ENCODE results near the gene TFF1. TPM values are rescaled to one million over a fixed set of nuclear protein-coding genes. Genes with fewer than 3 reads are reported as not detected.

The TFF1 gene
- total RNA-seq, 2 experiments from 2014 or later = not detected

DNA sequence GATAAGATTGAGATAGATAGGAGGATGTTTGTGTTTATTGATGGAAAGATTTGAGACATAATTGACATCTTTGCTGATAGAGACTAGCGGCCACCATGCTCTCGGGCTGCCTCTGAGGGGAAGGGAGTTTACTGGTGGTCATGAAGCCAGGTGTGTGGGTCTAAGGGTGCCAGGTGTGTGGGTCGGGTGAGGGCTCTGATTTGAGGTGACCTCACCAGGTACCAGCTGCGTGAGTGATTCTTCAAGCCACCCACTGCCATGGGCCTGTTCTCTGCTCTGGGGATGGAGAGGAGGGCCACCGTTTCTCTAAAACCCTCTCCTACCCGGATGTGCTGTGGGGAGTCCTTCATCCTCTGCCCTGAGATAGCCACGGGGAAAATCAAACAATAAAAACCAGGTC is 40.5 kb upstream of the TFF1 start:
- ATAC-seq (ENCODE audit: low read depth) (no peak), DNase-seq (peak; percentile 23)
- Mint-ChIP-seq H3K27me3 (no peaks in the 10 kb centered on the region), H3K9me3 (peaks cover 3% of the 10 kb centered on the region), H3K4me3 (peak overlapping the region; percentile 98), H3K4me1 (peaks cover 41% of the 10 kb centered on the region), H3K27ac (peak overlapping the region; percentile 98), H3K36me3 (peaks cover 39% of the 10 kb centered on the region)
- POLR2A ChIA-PET = interaction anchor here (0.6 to 6.7 kb wide), 3 partner anchors 14 to 110 kb away, joined by 3 to 182 read pairs (median 4); no protein-coding TSS in a partner anchor

GRCh38 chr21:42406201-42406621 is 39.9 kb upstream of the TFF1 start:
- peak; percentile 60 for ATAC-seq (ENCODE audit: low read depth)
- H3K4me3 Mint-ChIP-seq = peak overlapping the region; percentile 98
- H3K36me3 Mint-ChIP-seq = peaks cover 44% of the 10 kb centered on the region
- H3K27me3 Mint-ChIP-seq = no peaks in the 10 kb centered on the region
- POLR2A ChIA-PET = interaction anchor here (1.0 to 6.7 kb wide), 2 partner anchors 13 to 15 kb away, joined by 4 to 182 read pairs; no protein-coding TSS in a partner anchor
- peaks cover 6% of the 10 kb centered on the region for H3K9me3 Mint-ChIP-seq
- peaks cover 47% of the 10 kb centered on the region for H3K4me1 Mint-ChIP-seq
- peak; percentile 65 for DNase-seq
- H3K27ac Mint-ChIP-seq = peak overlapping the region; percentile 98

DNA sequence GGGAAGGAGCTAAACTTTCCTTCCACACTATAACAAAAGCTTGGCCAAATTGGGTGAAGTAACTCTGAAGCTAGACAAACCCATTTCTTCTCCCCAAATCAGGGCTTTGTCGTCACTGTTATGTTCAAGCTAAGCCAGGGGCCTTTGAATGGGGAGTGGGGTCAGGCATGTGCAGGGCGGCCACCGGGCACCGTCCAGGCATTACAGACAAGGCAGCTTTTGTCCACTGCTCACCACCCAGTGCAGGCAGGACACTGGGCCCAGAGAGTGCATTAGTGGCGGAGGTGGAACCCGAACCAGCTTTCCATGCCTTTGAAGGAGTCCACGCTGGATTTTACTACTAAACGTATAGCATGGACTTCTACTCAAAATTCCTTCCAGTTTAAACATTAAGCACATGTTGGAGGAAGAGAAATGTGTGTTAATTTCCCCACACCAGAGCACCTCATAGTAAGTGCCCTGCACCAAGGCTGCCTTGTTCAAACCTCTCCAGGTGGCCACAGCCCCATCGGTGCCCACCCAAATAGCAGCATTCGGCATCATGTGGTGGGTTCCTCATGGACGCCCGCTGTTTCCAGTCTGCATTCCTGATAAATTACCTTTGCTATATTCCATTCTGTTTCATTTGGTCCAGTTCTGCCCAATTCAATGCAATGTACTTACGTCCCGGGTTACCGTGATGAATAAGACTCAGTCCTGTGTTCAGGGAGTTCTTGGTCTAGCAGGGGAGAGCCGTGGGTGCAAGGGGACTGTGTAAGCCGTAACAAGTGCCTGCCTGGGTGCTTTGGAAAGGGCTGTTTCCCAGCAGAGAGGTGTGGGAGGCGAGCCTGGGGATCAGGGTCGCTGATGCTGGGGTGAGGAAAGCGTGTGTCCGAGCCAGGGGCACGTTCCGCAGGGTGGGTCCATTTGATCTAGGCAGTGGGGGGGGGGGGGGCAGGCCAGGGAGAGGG is 39.0 kb upstream of the TFF1 start:
- Mint-ChIP-seq H3K27me3 (no peaks in the 10 kb centered on the region), H3K9me3 (peaks cover 6% of the 10 kb centered on the region), H3K27ac (peak overlapping the region; percentile 98), H3K36me3 (peaks cover 44% of the 10 kb centered on the region), H3K4me1 (peaks cover 50% of the 10 kb centered on the region), H3K4me3 (peak overlapping the region; percentile 98)
- POLR2A ChIA-PET = interaction anchor here (0.6 to 6.7 kb wide), 11 partner anchors 8 to 342 kb away, joined by 3 to 182 read pairs (median 7); partner anchors contain the start of gene TFF1
- ATAC-seq (ENCODE audit: low read depth) (no peak), DNase-seq (peak; percentile 39)

GRCh38 chr21:42404539-42404938 is 38.2 kb upstream of the TFF1 start:
- ATAC-seq (ENCODE audit: low read depth) (peak; percentile 4), DNase-seq (no peak)
- Mint-ChIP-seq H3K36me3 (peaks cover 41% of the 10 kb centered on the region), H3K4me1 (peaks cover 49% of the 10 kb centered on the region), H3K27ac (peak overlapping the region; percentile 98), H3K27me3 (no peaks in the 10 kb centered on the region), H3K4me3 (peak overlapping the region; percentile 98), H3K9me3 (peaks cover 6% of the 10 kb centered on the region)
- POLR2A ChIA-PET = interaction anchor here (0.6 to 6.7 kb wide), 16 partner anchors 9 to 341 kb away, joined by 3 to 182 read pairs (median 5); partner anchors contain the start of gene TFF1

- peak within 1 kb of the TSS; percentile 98 for H3K4me3 Mint-ChIP-seq
- peaks cover 37% of the 10 kb centered on the region for H3K36me3 Mint-ChIP-seq
- peak; percentile 69 for ATAC-seq (ENCODE audit: low read depth)
- peaks cover 6% of the 10 kb centered on the region for H3K9me3 Mint-ChIP-seq
- peak within 1 kb of the TSS; percentile 98 for H3K27ac Mint-ChIP-seq
- peak; percentile 76 for DNase-seq
- H3K27me3 Mint-ChIP-seq = no peaks in the 10 kb centered on the region
- peaks cover 50% of the 10 kb centered on the region for H3K4me1 Mint-ChIP-seq
- POLR2A ChIA-PET = interaction anchor here (0.7 to 6.7 kb wide), 22 partner anchors 10 to 340 kb away, joined by 3 to 182 read pairs (median 4); partner anchors contain the start of genes PDE9A and TFF1
Observed at GRCh38 chr21:42403611-42404231, 37.4 kb upstream of the TFF1 start, which contains the start of gene UBASH3A. UBASH3A (plus strand) TSS chr21:42403902; CDS start chr21:42403946, 44 bp downstream.

DNA sequence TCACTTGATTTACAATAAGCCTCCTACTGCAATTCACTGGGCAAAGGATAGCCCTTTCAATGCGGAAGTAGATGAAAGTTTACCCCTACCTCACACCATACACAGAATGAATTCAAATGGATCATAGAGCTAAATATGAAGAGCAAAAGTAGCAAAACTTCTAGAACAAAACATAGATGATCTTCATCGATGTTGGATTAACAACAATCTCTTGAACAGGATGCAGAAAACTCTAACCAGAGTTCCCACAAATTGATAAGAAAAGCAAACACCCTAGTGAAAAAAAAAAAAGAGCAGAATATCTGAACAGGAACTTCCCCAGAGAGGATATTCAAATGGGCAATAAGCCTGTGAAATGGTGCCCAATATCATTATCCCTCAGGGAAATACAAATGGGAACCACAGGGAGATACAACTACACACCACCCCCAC is 35.5 kb upstream of the TFF1 start:
- ATAC-seq (ENCODE audit: low read depth) = no peak
- H3K4me3 Mint-ChIP-seq = peak overlapping the region; percentile 74
- peak overlapping the region; percentile 89 for H3K27ac Mint-ChIP-seq
- DNase-seq = no peak
- no peaks in the 10 kb centered on the region for H3K27me3 Mint-ChIP-seq
- peaks cover 29% of the 10 kb centered on the region for H3K36me3 Mint-ChIP-seq
- H3K9me3 Mint-ChIP-seq = peaks cover 6% of the 10 kb centered on the region
- POLR2A ChIA-PET = interaction anchor here (3.9 to 6.7 kb wide), 2 partner anchors 9 to 19 kb away, joined by 53 to 182 read pairs; no protein-coding TSS in a partner anchor
- H3K4me1 Mint-ChIP-seq = peaks cover 50% of the 10 kb centered on the region

DNA sequence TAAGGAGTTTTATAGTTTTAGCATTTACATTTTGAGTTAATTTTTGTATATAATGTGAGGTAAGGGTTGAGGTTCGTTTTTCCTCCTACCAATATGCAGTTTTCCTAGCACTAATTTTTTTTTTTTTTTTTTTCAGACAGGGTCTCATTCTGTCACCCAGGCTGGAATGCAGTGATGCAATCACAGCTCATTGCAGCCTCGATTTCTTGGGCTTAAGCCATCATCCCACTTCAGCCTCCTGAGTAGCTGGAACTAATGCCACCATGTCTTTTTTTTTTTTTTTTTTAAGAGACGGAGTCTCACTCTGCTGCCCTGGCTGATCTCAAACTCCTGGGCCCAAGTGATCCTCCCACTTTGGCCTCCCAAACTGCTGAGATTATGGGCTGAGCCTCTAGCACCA is 34.8 kb upstream of the TFF1 start:
- H3K4me3 Mint-ChIP-seq = peak overlapping the region; percentile 10
- H3K27ac Mint-ChIP-seq = peak overlapping the region; percentile 89
- ATAC-seq (ENCODE audit: low read depth) (no peak), DNase-seq (no peak)
- POLR2A ChIA-PET = interaction anchor here (0.8 to 6.7 kb wide), 4 partner anchors 8 to 49 kb away, joined by 3 to 182 read pairs (median 30); no protein-coding TSS in a partner anchor
- peaks cover 23% of the 10 kb centered on the region for H3K36me3 Mint-ChIP-seq
- no peaks in the 10 kb centered on the region for H3K27me3 Mint-ChIP-seq
- peaks cover 6% of the 10 kb centered on the region for H3K9me3 Mint-ChIP-seq
- peaks cover 45% of the 10 kb centered on the region for H3K4me1 Mint-ChIP-seq

DNA sequence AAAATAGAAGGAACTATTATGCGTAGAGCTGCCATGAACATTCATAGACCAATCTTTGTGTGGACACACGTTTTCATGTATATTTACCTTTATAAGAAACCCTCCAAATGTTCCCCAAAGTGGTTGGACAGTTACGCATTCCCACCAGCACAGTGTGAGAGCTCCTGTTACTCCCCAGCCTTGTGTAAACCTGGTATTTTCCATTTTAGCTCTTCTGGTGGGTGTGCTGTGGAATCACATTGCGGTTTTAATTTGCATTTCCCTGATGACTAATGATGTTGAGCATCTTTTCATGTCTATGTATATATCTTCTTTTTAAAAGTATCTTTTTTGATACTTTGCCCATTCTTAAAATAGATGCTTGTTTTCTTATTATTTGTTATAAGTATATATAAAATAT is 34.2 kb upstream of the TFF1 start:
- no peak overlapping the region for H3K4me3 Mint-ChIP-seq
- H3K27me3 Mint-ChIP-seq = no peaks in the 10 kb centered on the region
- POLR2A ChIA-PET = interaction anchor here (0.6 to 6.7 kb wide), 4 partner anchors 21 to 212 kb away, joined by 3 to 182 read pairs (median 4); no protein-coding TSS in a partner anchor
- DNase-seq (no peak), ATAC-seq (ENCODE audit: low read depth) (no peak)
- no peak overlapping the region for H3K27ac Mint-ChIP-seq
- peaks cover 21% of the 10 kb centered on the region for H3K36me3 Mint-ChIP-seq
- peaks cover 6% of the 10 kb centered on the region for H3K9me3 Mint-ChIP-seq
- peaks cover 43% of the 10 kb centered on the region for H3K4me1 Mint-ChIP-seq

- DNase-seq (no peak), ATAC-seq (ENCODE audit: low read depth) (no peak)
- peaks cover 6% of the 10 kb centered on the region for H3K9me3 Mint-ChIP-seq
- H3K4me3 Mint-ChIP-seq = peak overlapping the region; percentile 55
- H3K27me3 Mint-ChIP-seq = no peaks in the 10 kb centered on the region
- POLR2A ChIA-PET = interaction anchor here (1.0 kb wide), 1 partner anchor 25 kb away, joined by 4 read pairs; no protein-coding TSS in a partner anchor
- peak overlapping the region; percentile 69 for H3K27ac Mint-ChIP-seq
- H3K36me3 Mint-ChIP-seq = peaks cover 14% of the 10 kb centered on the region
- H3K4me1 Mint-ChIP-seq = peaks cover 43% of the 10 kb centered on the region
Observed at GRCh38 chr21:42398436-42399028, 32.2 kb upstream of the TFF1 start.

- H3K36me3 Mint-ChIP-seq = peaks cover 14% of the 10 kb centered on the region
- H3K27me3 Mint-ChIP-seq = no peaks in the 10 kb centered on the region
- H3K4me1 Mint-ChIP-seq = peaks cover 45% of the 10 kb centered on the region
- no peak for DNase-seq
- peaks cover 6% of the 10 kb centered on the region for H3K9me3 Mint-ChIP-seq
- ATAC-seq (ENCODE audit: low read depth) = peak; percentile 23
- H3K27ac Mint-ChIP-seq = peak overlapping the region; percentile 69
- peak overlapping the region; percentile 55 for H3K4me3 Mint-ChIP-seq
- POLR2A ChIA-PET = interaction anchor here (1.0 kb wide), 1 partner anchor 26 kb away, joined by 4 read pairs; no protein-coding TSS in a partner anchor
Observed at GRCh38 chr21:42397746-42398394, 31.5 kb upstream of the TFF1 start.

DNA sequence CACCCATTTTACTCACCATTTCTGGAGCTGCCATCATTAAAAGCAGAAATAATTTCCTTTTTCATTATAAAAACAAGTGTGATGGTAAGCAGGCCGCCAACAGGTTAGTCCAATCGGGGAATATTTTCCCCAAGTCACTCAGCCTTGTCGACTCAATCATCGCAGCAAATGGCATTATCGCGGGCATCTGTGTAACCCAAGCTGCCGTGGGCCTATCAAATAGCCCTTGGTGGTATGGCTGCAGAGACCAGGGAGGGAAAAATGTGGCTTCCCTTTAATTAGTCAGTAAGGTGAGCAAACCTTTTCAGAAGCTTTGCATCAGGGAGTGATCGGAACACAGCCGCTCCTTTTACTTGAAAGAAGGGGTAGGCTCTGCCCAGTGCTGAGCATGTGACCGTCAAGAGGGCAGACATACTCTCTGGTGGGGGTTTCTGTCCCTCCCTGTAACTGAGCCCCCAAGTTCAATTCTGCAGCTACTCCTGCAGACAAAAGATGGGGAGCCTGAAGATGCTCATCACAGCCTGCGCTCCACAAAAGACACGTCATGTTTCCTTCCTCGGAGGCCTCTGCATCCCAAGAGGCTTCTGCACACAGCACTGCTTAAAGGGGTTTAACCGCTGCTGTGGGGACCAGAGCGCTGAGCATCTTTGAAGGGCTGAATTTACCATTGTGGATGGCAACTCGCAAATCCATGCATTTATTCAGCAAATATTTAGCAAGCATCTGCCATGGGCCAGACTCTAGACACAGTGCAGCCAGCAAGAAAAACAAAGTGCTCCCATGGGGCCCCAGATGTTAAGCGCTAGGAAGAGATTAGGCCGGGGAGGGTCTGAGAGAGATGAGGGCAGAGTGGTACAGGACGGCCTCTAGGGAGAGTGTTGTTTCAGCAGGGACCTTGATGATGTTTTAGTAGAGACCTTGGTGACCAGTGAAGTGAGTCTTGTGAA is 30.7 kb upstream of the TFF1 start:
- no peaks in the 10 kb centered on the region for H3K27me3 Mint-ChIP-seq
- H3K9me3 Mint-ChIP-seq = peaks cover 5% of the 10 kb centered on the region
- peaks cover 44% of the 10 kb centered on the region for H3K4me1 Mint-ChIP-seq
- DNase-seq (no peak), ATAC-seq (ENCODE audit: low read depth) (no peak)
- no peak overlapping the region for H3K27ac Mint-ChIP-seq
- H3K4me3 Mint-ChIP-seq = no peak overlapping the region
- peaks cover 16% of the 10 kb centered on the region for H3K36me3 Mint-ChIP-seq
- POLR2A ChIA-PET = no interaction called here
